Panc1 (cell line): ENCODE data around the gene VIPR2. TPM values are rescaled to one million over a fixed set of nuclear protein-coding genes. Genes with fewer than 3 reads are reported as not detected.
"Not testable (repeated sequence)": the region's sequence is repeated elsewhere in the genome, so short reads cannot be mapped to it uniquely, and the experiment has no call there.

ENCODE experiments used
- ATAC-seq: fragments of 200-7000 bp; cut with Tn5 transposase; 2 replicates; pipeline ENCODE4 v1.9.1; 2020; ENCODE audit warnings: mild to moderate bottlenecking, moderate library complexity
- BruUV-seq: library from RNA; stranded (reverse); fragments of 400-500 nt; replicated peaks from 2 replicates; lab custom pipeline; 2021; lab: Mats Ljungman, UMichigan
- CTCF ChIA-PET: fragments of 300-600 bp; sonication (Branson Sonifier 250); formaldehyde crosslinking; loops from one replicate; lab custom pipeline; 2022; ENCODE audit warnings: antibody characterized with exemption; lab: Charles Lee
- POLR2A ChIA-PET: fragments of 300-600 bp; sonication (Branson Sonifier 250); formaldehyde crosslinking; loops from one replicate; lab custom pipeline; 2022; ENCODE audit warnings: antibody characterized with exemption; lab: Charles Lee
- DNase-seq: peaks from one replicate; pipeline ENCODE4 v3.0.0-alpha.2; 2010; ENCODE audit warnings: low read depth, low spot score
- H3K27ac ChIP-seq: 2 replicates; pipeline ENCODE4 v1.5.1; 2011; ENCODE audit warnings: mild to moderate bottlenecking, low read length, inconsistent platforms
- H3K27me3 ChIP-seq: fragments of 200-500 bp; sonication (Bioruptor generic); 2 replicates; pipeline ENCODE4 v1.6.0; 2014; ENCODE audit warnings: low read length, inconsistent platforms; ENCODE audit not compliant: control insufficient read depth, insufficient read depth
- H3K36me3 ChIP-seq: fragments of 200-500 bp; sonication (Bioruptor generic); 2 replicates; pipeline ENCODE4 v1.5.1; 2014; ENCODE audit warnings: inconsistent platforms, mild to moderate bottlenecking, low read length, moderate library complexity; ENCODE audit not compliant: control insufficient read depth, insufficient read depth
- H3K4me1 ChIP-seq: 2 replicates; pipeline ENCODE4 v1.5.1; 2011; ENCODE audit warnings: inconsistent platforms, mild to moderate bottlenecking, low read length, moderate library complexity; ENCODE audit not compliant: control insufficient read depth, insufficient read depth
- H3K4me3 ChIP-seq, 2 experiments: 2 replicates each; pipeline ENCODE4 v1.5.1; 2011 to 2012; ENCODE audit warnings: low read depth in 2 of 2, low read length in 2 of 2, mild to moderate bottlenecking in 2 of 2, inconsistent platforms in 1 of 2, moderate library complexity in 1 of 2
- H3K9me3 ChIP-seq: fragments of 200-500 bp; sonication (Bioruptor generic); 2 replicates; pipeline ENCODE4 v1.5.1; 2014; ENCODE audit warnings: low read depth, mild to moderate bottlenecking, inconsistent platforms, low read length, moderate library complexity; ENCODE audit not compliant: control insufficient read depth, insufficient read depth
- POLR2AphosphoS5 ChIP-seq: IDR thresholded peaks from 2 replicates; pipeline ENCODE4 v1.6.1; 2012; ENCODE audit warnings: mild to moderate bottlenecking, low read depth, low read length, moderate library complexity
- SIN3A ChIP-seq: IDR thresholded peaks from 2 replicates; pipeline ENCODE4 v1.6.1; 2012; ENCODE audit warnings: low read depth, mild to moderate bottlenecking, low read length, moderate library complexity, borderline replicate concordance; ENCODE audit not compliant: insufficient read depth
- TCF7L2 ChIP-seq: IDR thresholded peaks from 2 replicates; pipeline ENCODE4 v1.6.1; 2011; ENCODE audit warnings: mild to moderate bottlenecking, low read depth, low read length, inconsistent platforms
- in situ Hi-C: cut with HindIII; loops from 2 replicates; pipeline ENCODE4 v1.10.0; 2016; ENCODE audit warnings: low sequenced_read_pairs, low pct_unique_long_range_greater_than_20kb
- intact Hi-C: fragments of 100-400 bp; cut with micrococcal nuclease; formaldehyde crosslinking; loops from one replicate; pipeline ENCODE4 v1.10.0; 2022; ENCODE audit not compliant: unreplicated experiment
- total RNA-seq: library from RNA; stranded (reverse); gene quantifications from one replicate; pipeline ENCODE4 v1.2.1, GENCODE V29; 2021; ENCODE audit not compliant: unreplicated experiment
- TF ChIP-seq, protein P1 (sequence below): fragments of 450-650 bp; IDR thresholded peaks from 2 replicates; pipeline ENCODE4 v1.5.1; 2017; ENCODE audit warnings: mild to moderate bottlenecking
- TF ChIP-seq, protein P2 (sequence below), 2 experiments: IDR thresholded peaks; 2 replicates each; pipeline ENCODE4 v1.6.1; 2011 to 2012; ENCODE audit warnings: low read depth in 2 of 2, control low read depth in 1 of 2, low read length in 1 of 2, mild to moderate bottlenecking in 1 of 2, moderate library complexity in 1 of 2; ENCODE audit not compliant: insufficient read depth in 1 of 2

The VIPR2 gene
- total RNA-seq, 1 experiment from 2014 or later: not detected

- no peak overlapping the region for H3K4me3 ChIP-seq
- ChIA-PET CTCF (interaction anchor here (0.5 kb wide), 1 partner anchor 8 kb away, joined by 4 read pairs; no protein-coding TSS in a partner anchor), POLR2A (no interaction called here)
- H3K36me3 ChIP-seq: no peaks in the 10 kb centered on the region
- peaks cover 26% of the 10 kb centered on the region for H3K9me3 ChIP-seq
- H3K4me1 ChIP-seq: no peaks in the 10 kb centered on the region
- ATAC-seq (no peak), DNase-seq (no peak)
- intact Hi-C loops (no loop called here), in situ Hi-C loops (no loop called here)
- TF ChIP-seq, protein P1, sequence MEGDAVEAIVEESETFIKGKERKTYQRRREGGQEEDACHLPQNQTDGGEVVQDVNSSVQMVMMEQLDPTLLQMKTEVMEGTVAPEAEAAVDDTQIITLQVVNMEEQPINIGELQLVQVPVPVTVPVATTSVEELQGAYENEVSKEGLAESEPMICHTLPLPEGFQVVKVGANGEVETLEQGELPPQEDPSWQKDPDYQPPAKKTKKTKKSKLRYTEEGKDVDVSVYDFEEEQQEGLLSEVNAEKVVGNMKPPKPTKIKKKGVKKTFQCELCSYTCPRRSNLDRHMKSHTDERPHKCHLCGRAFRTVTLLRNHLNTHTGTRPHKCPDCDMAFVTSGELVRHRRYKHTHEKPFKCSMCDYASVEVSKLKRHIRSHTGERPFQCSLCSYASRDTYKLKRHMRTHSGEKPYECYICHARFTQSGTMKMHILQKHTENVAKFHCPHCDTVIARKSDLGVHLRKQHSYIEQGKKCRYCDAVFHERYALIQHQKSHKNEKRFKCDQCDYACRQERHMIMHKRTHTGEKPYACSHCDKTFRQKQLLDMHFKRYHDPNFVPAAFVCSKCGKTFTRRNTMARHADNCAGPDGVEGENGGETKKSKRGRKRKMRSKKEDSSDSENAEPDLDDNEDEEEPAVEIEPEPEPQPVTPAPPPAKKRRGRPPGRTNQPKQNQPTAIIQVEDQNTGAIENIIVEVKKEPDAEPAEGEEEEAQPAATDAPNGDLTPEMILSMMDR: no peak
- TF ChIP-seq POLR2AphosphoS5 (no peak), SIN3A (no peak), TCF7L2 (no peak)
- TF ChIP-seq, protein P2, sequence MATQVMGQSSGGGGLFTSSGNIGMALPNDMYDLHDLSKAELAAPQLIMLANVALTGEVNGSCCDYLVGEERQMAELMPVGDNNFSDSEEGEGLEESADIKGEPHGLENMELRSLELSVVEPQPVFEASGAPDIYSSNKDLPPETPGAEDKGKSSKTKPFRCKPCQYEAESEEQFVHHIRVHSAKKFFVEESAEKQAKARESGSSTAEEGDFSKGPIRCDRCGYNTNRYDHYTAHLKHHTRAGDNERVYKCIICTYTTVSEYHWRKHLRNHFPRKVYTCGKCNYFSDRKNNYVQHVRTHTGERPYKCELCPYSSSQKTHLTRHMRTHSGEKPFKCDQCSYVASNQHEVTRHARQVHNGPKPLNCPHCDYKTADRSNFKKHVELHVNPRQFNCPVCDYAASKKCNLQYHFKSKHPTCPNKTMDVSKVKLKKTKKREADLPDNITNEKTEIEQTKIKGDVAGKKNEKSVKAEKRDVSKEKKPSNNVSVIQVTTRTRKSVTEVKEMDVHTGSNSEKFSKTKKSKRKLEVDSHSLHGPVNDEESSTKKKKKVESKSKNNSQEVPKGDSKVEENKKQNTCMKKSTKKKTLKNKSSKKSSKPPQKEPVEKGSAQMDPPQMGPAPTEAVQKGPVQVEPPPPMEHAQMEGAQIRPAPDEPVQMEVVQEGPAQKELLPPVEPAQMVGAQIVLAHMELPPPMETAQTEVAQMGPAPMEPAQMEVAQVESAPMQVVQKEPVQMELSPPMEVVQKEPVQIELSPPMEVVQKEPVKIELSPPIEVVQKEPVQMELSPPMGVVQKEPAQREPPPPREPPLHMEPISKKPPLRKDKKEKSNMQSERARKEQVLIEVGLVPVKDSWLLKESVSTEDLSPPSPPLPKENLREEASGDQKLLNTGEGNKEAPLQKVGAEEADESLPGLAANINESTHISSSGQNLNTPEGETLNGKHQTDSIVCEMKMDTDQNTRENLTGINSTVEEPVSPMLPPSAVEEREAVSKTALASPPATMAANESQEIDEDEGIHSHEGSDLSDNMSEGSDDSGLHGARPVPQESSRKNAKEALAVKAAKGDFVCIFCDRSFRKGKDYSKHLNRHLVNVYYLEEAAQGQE (IDR thresholded peaks at IDR 0.05; ENCODE audit: insufficient read depth in 1 of 2, low read depth in 2 of 2, low read length in 1 of 2): no peak
- H3K27me3 ChIP-seq: peaks cover 2% of the 10 kb centered on the region; the same call in 1 of the 2 replicates
- no TSS peak for BruUV-seq
- no peak overlapping the region for H3K27ac ChIP-seq
Observed at GRCh38 chr7:158985583-158985982, 159.1 kb downstream of the VIPR2 start.

DNA sequence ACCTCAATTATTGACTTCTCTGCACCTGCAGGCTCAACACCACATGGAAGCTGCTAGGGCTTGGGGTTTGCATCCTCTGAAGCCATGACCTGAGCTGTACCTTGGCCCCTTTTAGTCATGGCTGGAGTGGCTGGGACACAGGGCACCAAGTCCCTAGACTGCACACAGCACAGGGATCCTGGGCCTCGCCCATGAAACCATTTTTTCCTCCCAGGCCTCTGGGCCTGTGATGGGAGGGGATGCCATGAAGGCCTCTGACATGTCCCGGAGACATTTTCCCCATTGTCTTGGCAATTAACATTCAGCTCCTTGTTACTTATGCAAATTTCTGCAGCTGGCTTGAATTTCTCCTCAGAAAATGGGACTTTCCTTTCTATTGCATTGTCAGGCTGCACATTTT, 160.7 kb downstream of the VIPR2 start:
- DNase-seq, H3K27ac ChIP-seq, ATAC-seq, BruUV-seq, H3K36me3 ChIP-seq, CTCF ChIA-PET, intact Hi-C loops, H3K27me3 ChIP-seq, POLR2A ChIA-PET, in situ Hi-C loops, H3K4me1 ChIP-seq, H3K4me3 ChIP-seq: not testable (repeated sequence)
- peaks cover 26% of the 10 kb centered on the region for H3K9me3 ChIP-seq

DNA sequence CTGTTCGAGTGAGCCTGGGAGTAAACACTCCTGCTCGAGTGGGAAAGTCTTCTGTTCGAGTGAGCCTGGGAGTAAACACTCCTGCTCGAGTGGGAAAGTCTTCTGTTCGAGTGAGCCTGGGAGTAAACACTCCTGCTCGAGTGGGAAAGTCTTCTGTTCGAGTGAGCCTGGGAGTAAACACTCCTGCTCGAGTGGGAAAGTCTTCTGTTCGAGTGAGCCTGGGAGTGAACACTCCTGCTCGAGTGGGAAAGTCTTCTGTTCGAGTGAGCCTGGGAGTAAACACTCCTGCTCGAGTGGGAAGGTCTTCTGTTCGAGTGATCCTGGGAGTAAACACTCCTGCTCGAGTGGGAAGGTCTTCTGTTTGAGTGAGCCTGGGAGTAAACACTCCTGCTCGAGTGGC, 162.6 kb downstream of the VIPR2 start:
- BruUV-seq, H3K27me3 ChIP-seq, H3K27ac ChIP-seq, H3K36me3 ChIP-seq, in situ Hi-C loops, ATAC-seq, H3K4me3 ChIP-seq, POLR2A ChIA-PET, intact Hi-C loops, H3K4me1 ChIP-seq, CTCF ChIA-PET, DNase-seq: not testable (repeated sequence)
- peaks cover 26% of the 10 kb centered on the region for H3K9me3 ChIP-seq
